Measurements from ENCODE around the gene ATRIP. TPM values are rescaled to one million over a fixed set of nuclear protein-coding genes. Genes with fewer than 3 reads are reported as not detected.
"Not testable (repeated sequence)": the region's sequence is repeated elsewhere in the genome, so short reads cannot be mapped to it uniquely, and the experiment has no call there.

The ATRIP gene
- total RNA-seq, 2 donors from 2014 or later, result 7.7 to 16.5 TPM

DNA sequence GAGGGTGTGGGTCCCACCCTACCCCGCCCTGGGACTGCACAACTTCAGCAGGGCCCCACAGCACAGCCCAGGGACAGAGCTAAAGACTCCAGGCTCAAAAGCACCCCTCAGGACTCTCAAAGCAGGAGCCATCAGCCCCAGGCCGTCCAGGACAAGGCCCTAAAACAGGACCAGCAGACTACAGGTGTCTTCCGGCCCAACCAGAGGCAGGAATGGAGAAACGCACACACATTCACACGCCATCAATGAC is 26.1 kb downstream of the ATRIP start:
- peaks cover 0 to 7% of the 10 kb centered on the region in 2 donors for H3K36me3 ChIP-seq
- intact Hi-C loops (cut with DNase I), result no loop called here
- no peak for DNase-seq (ENCODE audit: low spot score)

DNA sequence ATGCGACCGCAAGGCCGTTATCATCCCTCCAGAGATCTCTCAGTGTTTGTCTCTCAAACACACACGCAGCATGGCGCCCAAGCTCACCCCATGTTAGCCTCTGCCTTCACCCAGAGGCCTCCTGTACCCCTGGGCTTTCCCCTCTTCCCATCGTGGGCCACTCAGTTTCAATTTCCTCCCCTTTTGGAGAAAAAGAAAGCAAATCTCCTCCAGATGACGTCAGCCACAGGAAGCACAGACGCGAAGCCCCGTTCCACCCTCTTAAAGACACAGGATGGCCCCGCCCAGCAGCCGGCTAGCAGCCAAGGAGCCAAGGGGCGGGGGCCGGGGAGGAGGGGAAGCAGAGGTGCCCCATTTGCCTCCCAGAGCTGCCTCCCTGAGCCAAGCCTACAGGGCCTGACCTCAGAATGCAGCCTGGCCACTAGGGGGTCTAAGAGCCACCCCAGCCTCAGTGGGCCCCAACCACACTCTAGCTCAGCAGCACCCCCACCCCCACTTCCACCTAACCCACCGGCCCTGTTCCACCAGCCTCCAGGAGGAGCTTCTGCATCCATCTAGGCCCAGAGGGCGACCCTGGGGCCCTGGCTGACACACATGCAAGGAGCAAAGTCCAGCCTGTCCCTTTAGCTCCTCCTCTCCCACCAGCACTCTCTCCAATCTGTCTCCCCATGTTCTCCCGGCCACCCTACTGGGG is 26.5 kb downstream of the ATRIP start:
- H3K4me3 ChIP-seq, result peak overlapping the region; percentile 36 to 51
- intact Hi-C loops (cut with DNase I), result no loop called here
- peaks cover 0 to 7% of the 10 kb centered on the region in 2 donors for H3K36me3 ChIP-seq
- whole genome bisulfite sequencing, result 4% methylated on average over 17 of the region's 17 CpGs
- H3K9me3 ChIP-seq, result no peaks in the 10 kb centered on the region
- peak; percentile 88 for DNase-seq (ENCODE audit: low spot score)
- peak overlapping the region; percentile 93 to 98 for H3K27ac ChIP-seq
- no peaks in the 10 kb centered on the region for H3K27me3 ChIP-seq (replicated peaks; ENCODE audit: insufficient read depth)
- H3K4me1 ChIP-seq (replicated peaks), result peaks cover 25% of the 10 kb centered on the region
- peak; percentile 94 for TF ChIP-seq POLR2AphosphoS5 (IDR thresholded peaks at IDR 0.05)
- peak; percentile 67 for TF ChIP-seq POLR2A (IDR thresholded peaks at IDR 0.05)
- TF ChIP-seq CTCF (IDR thresholded peaks at IDR 0.05), result peak in 2 of 4 experiments; percentile 45 to 46

More for the DNA sequence above, 26.1 kb downstream of the ATRIP start:
- no peak for TF ChIP-seq POLR2A (IDR thresholded peaks at IDR 0.05)
- no peak for TF ChIP-seq POLR2AphosphoS5 (IDR thresholded peaks at IDR 0.05)
- no peak for TF ChIP-seq CTCF (IDR thresholded peaks at IDR 0.05)
- H3K27ac ChIP-seq, result peak overlapping the region; percentile 93 to 98
- WGBS, result 0% methylated on average over 5 of the region's 5 CpGs
- no peaks in the 10 kb centered on the region for H3K27me3 ChIP-seq (replicated peaks; ENCODE audit: insufficient read depth)
- peaks cover 30% of the 10 kb centered on the region for H3K4me1 ChIP-seq (replicated peaks)
- peak overlapping the region; percentile 36 to 51 for H3K4me3 ChIP-seq
- H3K9me3 ChIP-seq, result no peaks in the 10 kb centered on the region

DNA sequence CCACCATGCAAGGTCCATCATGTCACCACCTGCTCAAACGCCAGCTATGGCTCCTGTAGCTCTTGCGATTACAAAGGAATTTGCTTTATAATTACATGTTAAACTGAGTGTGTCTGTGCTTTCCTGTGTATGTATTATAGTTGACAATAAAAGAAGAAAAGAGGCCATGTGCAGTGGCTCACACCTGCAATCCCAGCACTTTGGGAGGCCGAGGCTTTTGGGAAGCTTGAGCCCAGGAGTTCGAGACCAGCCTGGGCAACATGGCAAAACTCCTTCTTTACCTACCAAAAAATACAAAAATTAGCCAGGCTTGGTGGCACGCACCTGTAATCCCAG is 27.0 kb downstream of the ATRIP start:
- peak overlapping the region; percentile 93 to 98 for H3K27ac ChIP-seq
- no peak for DNase-seq (ENCODE audit: low spot score)
- peaks cover 20% of the 10 kb centered on the region for H3K4me1 ChIP-seq (replicated peaks)
- no peaks in the 10 kb centered on the region for H3K27me3 ChIP-seq (replicated peaks; ENCODE audit: insufficient read depth)
- intact Hi-C loops (cut with DNase I), result no loop called here
- peaks cover 0 to 6% of the 10 kb centered on the region in 2 donors for H3K36me3 ChIP-seq
- WGBS, result 64% methylated on average over 5 of the region's 5 CpGs
- TF ChIP-seq POLR2A (IDR thresholded peaks at IDR 0.05) (no peak), POLR2AphosphoS5 (IDR thresholded peaks at IDR 0.05) (no peak), CTCF (IDR thresholded peaks at IDR 0.05) (no peak)
- no peaks in the 10 kb centered on the region for H3K9me3 ChIP-seq
- no peak overlapping the region for H3K4me3 ChIP-seq

DNA sequence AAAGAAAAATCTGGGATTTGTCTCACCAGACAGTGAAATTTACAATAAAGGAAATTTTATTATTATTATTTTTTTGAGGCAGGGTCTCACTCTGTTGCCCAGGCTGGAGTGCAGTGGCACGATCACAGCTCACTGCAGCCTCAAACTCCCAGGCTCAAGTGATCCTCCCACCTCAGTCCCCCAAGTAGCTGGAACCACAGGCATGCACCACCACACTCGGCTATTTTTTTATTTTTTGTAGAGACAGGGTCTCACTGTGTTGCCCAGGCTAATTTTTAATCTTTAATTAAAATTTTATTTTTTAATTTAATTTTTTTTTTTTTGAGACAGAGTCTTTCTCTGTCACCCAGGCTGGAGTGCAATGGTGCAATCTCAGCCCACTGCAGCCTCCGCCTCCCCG is 27.5 kb downstream of the ATRIP start:
- H3K27ac ChIP-seq, result peak overlapping the region in 1 of 2 donors; percentile 93
- H3K4me3 ChIP-seq, result not testable (repeated sequence)

GRCh38 chr3:48474619-48475018 is 28.1 kb downstream of the ATRIP start:
- H3K36me3 ChIP-seq, result no peaks in the 10 kb centered on the region
- intact Hi-C loops (cut with DNase I), result no loop called here
- WGBS, result 70% methylated on average over 4 of the region's 4 CpGs
- no peaks in the 10 kb centered on the region for H3K9me3 ChIP-seq
- H3K4me3 ChIP-seq, result no peak overlapping the region
- no peaks in the 10 kb centered on the region for H3K27me3 ChIP-seq (replicated peaks; ENCODE audit: insufficient read depth)
- no peak for DNase-seq (ENCODE audit: low spot score)
- no peak overlapping the region for H3K27ac ChIP-seq
- no peak for TF ChIP-seq POLR2AphosphoS5 (IDR thresholded peaks at IDR 0.05)
- TF ChIP-seq CTCF (IDR thresholded peaks at IDR 0.05), result no peak
- no peak for TF ChIP-seq POLR2A (IDR thresholded peaks at IDR 0.05)
- H3K4me1 ChIP-seq (replicated peaks), result peaks cover 10% of the 10 kb centered on the region

More for the DNA sequence above, 27.5 kb downstream of the ATRIP start:
- 94% methylated on average over 4 of the region's 4 CpGs for WGBS
- H3K36me3 ChIP-seq; intact Hi-C loops (cut with DNase I); H3K9me3 ChIP-seq; H3K27me3 ChIP-seq (replicated peaks; ENCODE audit: insufficient read depth); DNase-seq (ENCODE audit: low spot score): not testable (repeated sequence)
- H3K4me1 ChIP-seq (replicated peaks), result peaks cover 16% of the 10 kb centered on the region

Data from prostate gland (tissue), 2 donors.